ENCODE measurements around the gene MVK.

Gene MVK

GRCh38 chr12:109542014-109542413 is 31.6 kb upstream of the MVK start:
- in situ Hi-C loops (cut with MboI; ENCODE audit: low pct_unique_long_range_greater_than_20kb, low sequenced_read_pairs) = no loop called here
- no peak for DNase-seq

- in situ Hi-C loops (cut with MboI; ENCODE audit: low pct_unique_long_range_greater_than_20kb, low sequenced_read_pairs) = no loop called here
- no peak for DNase-seq
Measured at GRCh38 chr12:109542876-109543275, 30.7 kb upstream of the MVK start.

- no peak for DNase-seq
- in situ Hi-C loops (cut with MboI; ENCODE audit: low pct_unique_long_range_greater_than_20kb, low sequenced_read_pairs) = no loop called here
Measured at GRCh38 chr12:109544955-109545531, 28.6 kb upstream of the MVK start.

- DNase-seq = no peak
Measured at GRCh38 chr12:109545826-109546225, 27.8 kb upstream of the MVK start.

GRCh38 chr12:109547286-109547685 is 26.3 kb upstream of the MVK start:
- DNase-seq = no peak
- in situ Hi-C loops (cut with MboI; ENCODE audit: low pct_unique_long_range_greater_than_20kb, low sequenced_read_pairs) = no loop called here

More at GRCh38 chr12:109545826-109546225, 27.8 kb upstream of the MVK start:
- in situ Hi-C loops (cut with MboI; ENCODE audit: low pct_unique_long_range_greater_than_20kb, low sequenced_read_pairs) = no loop called here

- no peak for DNase-seq
- in situ Hi-C loops (cut with MboI; ENCODE audit: low pct_unique_long_range_greater_than_20kb, low sequenced_read_pairs) = no loop called here
Measured at GRCh38 chr12:109548258-109548657, 25.3 kb upstream of the MVK start.

GRCh38 chr12:109549613-109550270 is 23.9 kb upstream of the MVK start:
- no peak for DNase-seq
- in situ Hi-C loops (cut with MboI; ENCODE audit: low pct_unique_long_range_greater_than_20kb, low sequenced_read_pairs) = no loop called here

GRCh38 chr12:109550281-109550680 is 23.3 kb upstream of the MVK start:
- DNase-seq = no peak
- in situ Hi-C loops (cut with MboI; ENCODE audit: low pct_unique_long_range_greater_than_20kb, low sequenced_read_pairs) = no loop called here

- in situ Hi-C loops (cut with MboI; ENCODE audit: low pct_unique_long_range_greater_than_20kb, low sequenced_read_pairs) = no loop called here
- no peak for DNase-seq
Measured at GRCh38 chr12:109551108-109551507, 22.5 kb upstream of the MVK start.

GRCh38 chr12:109552971-109553370 is 20.6 kb upstream of the MVK start:
- in situ Hi-C loops (cut with MboI; ENCODE audit: low pct_unique_long_range_greater_than_20kb, low sequenced_read_pairs) = no loop called here

GRCh38 chr12:109553483-109553882 is 20.1 kb upstream of the MVK start:
- no peak for DNase-seq
- in situ Hi-C loops (cut with MboI; ENCODE audit: low pct_unique_long_range_greater_than_20kb, low sequenced_read_pairs) = no loop called here

More at GRCh38 chr12:109552971-109553370, 20.6 kb upstream of the MVK start:
- no peak for DNase-seq

GRCh38 chr12:109553906-109554500 is 19.6 kb upstream of the MVK start:
- in situ Hi-C loops (cut with MboI; ENCODE audit: low pct_unique_long_range_greater_than_20kb, low sequenced_read_pairs) = no loop called here
- no peak for DNase-seq

- in situ Hi-C loops (cut with MboI; ENCODE audit: low pct_unique_long_range_greater_than_20kb, low sequenced_read_pairs) = no loop called here
- no peak for DNase-seq
Measured at GRCh38 chr12:109554761-109555160, 18.8 kb upstream of the MVK start.

- in situ Hi-C loops (cut with MboI; ENCODE audit: low pct_unique_long_range_greater_than_20kb, low sequenced_read_pairs) = no loop called here
- DNase-seq = no peak
Measured at GRCh38 chr12:109555431-109556315, 17.9 kb upstream of the MVK start.

- in situ Hi-C loops (cut with MboI; ENCODE audit: low pct_unique_long_range_greater_than_20kb, low sequenced_read_pairs) = no loop called here
Measured at GRCh38 chr12:109557200-109557599, 16.4 kb upstream of the MVK start.

GRCh38 chr12:109557805-109558204 is 15.8 kb upstream of the MVK start:
- DNase-seq = no peak
- in situ Hi-C loops (cut with MboI; ENCODE audit: low pct_unique_long_range_greater_than_20kb, low sequenced_read_pairs) = no loop called here

More at GRCh38 chr12:109557200-109557599, 16.4 kb upstream of the MVK start:
- DNase-seq = no peak

- in situ Hi-C loops (cut with MboI; ENCODE audit: low pct_unique_long_range_greater_than_20kb, low sequenced_read_pairs) = no loop called here
- no peak for DNase-seq
Measured at GRCh38 chr12:109558374-109559199, 15.0 kb upstream of the MVK start.

GRCh38 chr12:109559200-109559505 is 14.4 kb upstream of the MVK start:
- DNase-seq = no peak
- in situ Hi-C loops (cut with MboI; ENCODE audit: low pct_unique_long_range_greater_than_20kb, low sequenced_read_pairs) = no loop called here

- in situ Hi-C loops (cut with MboI; ENCODE audit: low pct_unique_long_range_greater_than_20kb, low sequenced_read_pairs) = no loop called here
- DNase-seq = no peak
Measured at GRCh38 chr12:109559601-109560000, 14.0 kb upstream of the MVK start.
